UCSD-AML1 (cell line): Measurements from ENCODE around the gene PRR30.

Experiments used
- DNase-seq: peaks from one replicate; lab custom pipeline; 2025; ENCODE audit not compliant: unreplicated experiment; lab: John Stamatoyannopoulos, UW

Gene PRR30

DNA sequence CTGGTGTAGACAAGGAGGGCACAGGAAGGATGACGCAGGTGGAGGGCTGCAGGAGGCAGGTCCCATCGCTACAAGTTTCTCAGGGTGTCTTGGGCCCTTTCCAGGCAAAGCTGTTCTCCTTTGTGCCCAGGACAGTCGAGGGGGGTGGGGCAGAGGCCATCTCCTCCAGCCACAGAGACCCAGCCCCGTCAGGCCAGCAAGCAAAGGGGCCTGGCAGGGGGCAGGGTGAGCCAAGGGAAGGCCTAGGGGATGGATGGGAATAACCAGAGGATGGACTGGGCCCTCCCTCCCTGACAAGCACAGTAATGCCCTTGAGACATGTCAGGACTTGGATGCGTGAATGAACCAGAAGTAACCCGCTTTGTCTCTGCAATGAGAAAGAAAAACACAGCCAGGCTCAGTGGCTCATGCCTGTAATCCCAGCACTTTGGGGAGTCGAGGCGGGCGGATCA is 15.9 kb upstream of the PRR30 start:
- DNase-seq: no peak

DNA sequence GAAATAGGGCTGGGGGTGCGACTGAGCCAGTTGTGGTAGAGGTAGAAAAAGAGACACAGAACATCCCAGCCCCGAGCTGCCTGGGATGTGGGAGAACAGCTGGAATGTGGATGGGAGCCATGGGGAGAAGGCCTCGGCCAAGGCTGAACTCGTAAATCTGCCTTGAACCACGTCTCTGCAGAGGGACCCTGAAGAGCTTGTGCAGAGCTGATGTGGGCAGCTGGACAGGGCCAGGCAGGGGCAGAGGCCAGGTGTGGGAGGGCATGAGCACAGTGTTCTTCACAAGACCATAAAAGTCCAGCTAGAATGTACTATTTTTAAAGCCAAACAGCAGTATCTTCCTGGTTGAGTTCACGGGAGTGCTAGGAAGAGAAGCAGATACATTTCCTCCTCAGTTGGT is 15.3 kb upstream of the PRR30 start:
- no peak for DNase-seq

GRCh38 chr2:27152796-27153464 is 13.7 kb upstream of the PRR30 start:
- no peak for DNase-seq

GRCh38 chr2:27152102-27152795 is 13.0 kb upstream of the PRR30 start:
- no peak for DNase-seq

DNA sequence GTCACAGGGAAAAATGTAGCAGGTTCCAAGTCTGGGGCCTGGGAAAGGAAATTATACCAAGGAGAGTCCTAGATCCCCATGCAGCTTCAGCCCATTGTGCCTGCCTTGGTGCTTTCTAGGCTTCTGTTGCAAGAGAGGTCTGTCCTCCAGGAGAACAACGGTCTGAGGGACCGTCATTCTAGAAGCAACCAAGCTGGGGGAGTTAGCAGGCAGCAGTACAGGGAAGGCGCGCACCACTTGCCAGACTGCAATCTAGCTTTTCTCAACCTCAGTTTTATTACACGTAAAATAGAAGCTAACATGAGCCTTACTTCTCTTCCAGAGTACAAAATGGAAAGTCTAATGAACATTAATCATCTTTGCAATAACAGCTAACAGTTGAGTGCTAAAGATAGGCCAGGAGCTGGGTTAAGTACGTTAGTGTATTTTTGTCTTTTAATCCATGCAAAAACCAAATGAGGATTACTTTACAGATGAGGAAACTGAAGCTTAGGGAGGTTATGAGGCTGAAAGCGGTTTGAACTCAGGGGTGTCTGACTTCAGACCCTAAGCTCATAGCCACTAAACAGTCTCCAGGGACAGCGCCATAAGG is 11.5 kb upstream of the PRR30 start:
- no peak for DNase-seq

DNA sequence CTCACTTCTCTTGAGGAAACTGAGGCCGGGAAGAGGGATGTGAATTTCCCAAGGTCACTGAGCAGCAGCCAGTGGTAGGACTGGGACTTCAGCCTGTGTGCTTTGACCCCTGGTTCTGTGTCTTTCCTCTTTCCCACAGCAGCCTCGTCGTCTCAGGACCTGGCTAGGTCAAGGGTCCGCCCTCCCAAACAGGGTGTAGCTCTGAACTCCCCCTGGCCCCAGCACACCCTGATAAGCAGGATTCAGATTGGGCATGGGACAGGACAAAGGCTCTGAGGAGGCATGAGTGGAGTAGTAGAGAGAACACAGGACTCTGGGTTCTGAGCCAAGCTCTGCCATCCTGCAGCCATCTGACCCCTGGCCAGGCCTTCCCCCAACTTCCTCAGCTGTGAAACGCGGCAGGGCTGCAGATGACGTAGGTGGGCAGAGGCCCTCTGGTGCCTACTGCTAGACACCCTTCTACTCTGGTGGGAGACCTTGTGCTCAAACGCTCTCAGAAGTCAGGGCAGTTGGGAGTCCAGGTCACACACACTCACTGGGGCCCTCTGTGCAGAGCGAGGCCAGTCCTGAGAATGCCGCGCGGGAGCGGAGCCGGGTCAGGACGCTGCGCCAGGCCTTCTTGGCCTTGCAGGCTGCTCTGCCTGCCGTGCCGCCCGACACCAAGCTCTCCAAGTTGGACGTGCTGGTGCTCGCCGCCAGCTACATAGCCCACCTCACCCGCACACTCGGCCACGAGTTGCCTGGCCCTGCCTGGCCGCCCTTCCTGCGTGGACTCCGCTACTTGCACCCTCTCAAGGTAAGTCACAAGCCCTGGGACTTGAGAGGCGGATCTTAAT is 10.6 kb upstream of the PRR30 start:
- DNase-seq: no peak

GRCh38 chr2:27148801-27149439 is 9.7 kb upstream of the PRR30 start, which contains the start of gene TCF23:
TCF23 (plus strand) TSS chr2:27149004; CDS start chr2:27149134, 130 bp downstream.
- DNase-seq: no peak

DNA sequence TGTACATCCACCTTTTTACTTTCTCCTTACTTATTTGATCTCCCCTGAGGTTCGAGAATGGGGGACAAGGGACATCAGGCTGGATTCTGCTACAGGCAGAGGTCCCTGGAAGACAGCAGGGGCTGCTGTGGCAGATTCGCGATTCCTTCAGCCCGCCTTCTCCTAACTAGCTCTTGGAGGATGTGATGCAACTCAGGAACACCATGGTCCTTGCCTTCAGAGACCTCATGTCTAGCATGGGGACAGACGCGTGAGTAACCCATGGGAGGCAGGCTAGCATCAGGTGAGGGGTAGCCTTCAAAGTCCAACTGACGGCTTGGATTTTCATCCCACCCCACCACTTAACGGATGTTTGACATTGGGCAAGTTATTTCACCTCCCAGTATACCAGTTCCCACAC is 8.7 kb upstream of the PRR30 start:
- no peak for DNase-seq

DNA sequence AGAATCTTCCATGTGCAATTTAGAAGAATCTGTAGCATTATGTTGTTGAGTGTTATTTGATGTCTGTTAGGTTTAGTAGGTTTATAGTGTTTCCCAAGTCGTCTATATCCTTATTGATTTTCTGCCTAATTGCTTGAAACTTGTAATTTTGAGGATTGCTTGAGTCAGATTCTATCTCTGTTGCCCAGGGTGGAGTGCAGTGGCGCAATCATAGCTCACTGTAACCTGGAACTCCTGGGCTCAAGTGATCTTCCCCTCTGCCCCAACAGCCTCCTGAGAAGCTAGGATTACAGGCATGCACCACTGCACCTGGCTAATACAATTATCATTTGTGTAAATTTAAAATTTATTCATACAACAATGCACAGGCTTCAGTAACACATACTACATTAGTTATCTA is 6.5 kb upstream of the PRR30 start:
- no peak for DNase-seq

GRCh38 chr2:27143285-27143684 is 4.1 kb upstream of the PRR30 start:
- no peak for DNase-seq

DNA sequence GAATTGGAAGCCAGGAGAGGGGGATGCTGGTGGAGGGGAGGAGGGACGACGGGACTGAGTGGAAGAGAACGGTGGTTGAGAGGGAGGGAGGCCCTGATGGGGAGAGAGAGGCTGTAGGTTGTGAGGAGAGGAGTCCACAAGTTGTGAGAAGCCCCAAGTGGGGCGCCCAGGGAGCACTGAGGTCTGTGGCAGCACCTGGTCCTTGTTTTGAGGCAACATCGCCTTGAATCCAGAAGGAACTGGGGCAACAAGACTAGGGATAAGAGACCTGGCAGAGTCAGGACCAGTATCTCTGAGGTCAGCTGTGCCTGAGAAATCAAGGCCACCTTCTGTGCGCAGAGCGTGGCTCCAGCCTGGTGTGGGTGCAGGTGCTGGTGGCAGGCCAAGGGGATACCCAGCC is 1.1 kb downstream of the PRR30 start:
- no peak for DNase-seq

- DNase-seq: no peak
Observed at GRCh38 chr2:27137322-27137935, 1.8 kb downstream of the PRR30 start.

DNA sequence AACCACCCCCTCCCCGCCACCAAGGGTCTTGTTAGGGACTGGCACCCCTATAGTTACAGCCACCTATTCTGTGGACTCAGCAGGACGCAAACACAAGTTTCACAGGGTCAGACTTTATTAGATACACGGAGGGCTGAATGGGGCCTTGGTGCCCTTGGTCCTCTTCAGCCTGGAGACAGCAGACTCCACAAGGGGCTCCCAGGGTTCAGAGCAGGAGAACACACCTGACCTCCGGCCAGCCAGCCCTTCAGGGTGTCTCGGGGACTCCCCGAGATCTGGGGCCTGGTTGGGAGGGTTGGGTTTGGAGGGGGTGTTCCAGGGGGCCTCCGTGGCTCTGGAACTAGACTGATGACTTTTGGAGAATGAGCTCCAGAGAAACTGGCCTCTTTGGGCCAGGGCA is 2.5 kb downstream of the PRR30 start:
- DNase-seq: no peak

- DNase-seq: no peak
Observed at GRCh38 chr2:27135478-27135955, 3.7 kb downstream of the PRR30 start.

DNA sequence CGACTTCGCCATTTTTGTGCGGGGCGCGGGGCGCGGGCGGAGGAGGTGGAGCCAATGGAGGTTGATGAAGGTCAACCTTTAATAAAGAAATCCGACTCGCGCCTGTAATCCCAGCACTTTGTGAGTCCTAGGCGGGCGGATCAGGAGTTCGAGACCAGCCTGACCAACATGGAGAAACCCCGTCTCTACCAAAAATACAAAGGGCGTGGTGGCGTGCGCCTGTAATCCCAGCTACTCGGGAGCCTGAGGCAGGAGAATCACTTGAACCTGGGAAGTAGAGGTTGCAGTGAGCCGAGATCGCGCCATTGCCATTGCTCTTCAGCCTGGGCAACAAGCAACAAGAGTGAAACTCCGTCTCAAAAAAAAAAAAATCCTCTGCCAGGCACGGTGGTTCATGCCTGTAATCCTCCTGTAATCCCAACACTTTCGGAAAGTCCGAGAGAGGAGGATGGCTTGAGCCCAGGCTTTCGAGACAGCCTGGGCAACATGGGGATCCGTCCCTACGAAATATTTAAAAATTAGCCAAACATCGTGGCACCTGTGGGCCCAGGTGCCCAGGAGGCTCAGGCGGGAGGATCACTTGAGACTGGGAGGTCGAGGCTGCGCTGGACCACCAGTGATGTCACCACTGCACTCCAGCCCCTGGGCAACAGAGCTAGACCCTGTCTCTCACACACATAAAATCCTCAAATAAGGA is 4.3 kb downstream of the PRR30 start:
- DNase-seq: no peak

GRCh38 chr2:27133905-27134780 is 5.1 kb downstream of the PRR30 start, which contains the start of gene PREB:
PREB (minus strand) TSS chr2:27134636; CDS start chr2:27134421, 215 bp downstream.
- peak; percentile 99 for DNase-seq

DNA sequence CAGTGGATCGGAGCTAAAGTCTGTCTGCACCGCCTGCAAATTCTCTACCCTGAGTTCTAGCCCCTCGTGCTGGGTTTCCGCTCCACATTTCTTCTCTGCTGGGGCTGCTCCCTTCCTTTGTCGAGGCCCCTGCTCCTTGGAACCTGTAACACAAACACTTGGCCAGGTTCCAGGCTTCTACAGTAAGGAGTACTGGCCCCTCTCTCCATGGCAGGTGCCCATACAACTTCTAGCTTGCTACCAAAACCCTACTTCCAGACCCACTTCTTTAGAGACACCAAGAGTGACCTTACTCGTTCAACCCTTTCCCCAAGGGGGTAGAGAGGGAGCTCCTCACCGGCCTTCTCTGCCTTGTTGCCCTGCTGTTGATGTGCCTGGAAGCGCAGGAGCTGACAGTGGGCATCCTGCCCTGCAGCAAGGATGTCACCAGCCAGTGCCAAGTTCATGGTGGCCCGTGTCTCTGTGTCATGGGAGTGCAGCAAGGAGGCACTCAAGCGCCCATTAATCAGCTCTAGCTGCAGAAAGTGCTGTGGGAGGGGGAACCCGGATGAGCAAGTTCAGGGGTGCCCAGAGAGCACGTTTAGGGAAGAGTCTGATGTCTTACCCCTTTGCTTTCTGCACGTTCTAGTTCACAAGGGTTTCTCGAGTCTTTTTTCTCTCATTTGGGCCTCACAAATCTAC is 5.9 kb downstream of the PRR30 start:
- no peak for DNase-seq

DNA sequence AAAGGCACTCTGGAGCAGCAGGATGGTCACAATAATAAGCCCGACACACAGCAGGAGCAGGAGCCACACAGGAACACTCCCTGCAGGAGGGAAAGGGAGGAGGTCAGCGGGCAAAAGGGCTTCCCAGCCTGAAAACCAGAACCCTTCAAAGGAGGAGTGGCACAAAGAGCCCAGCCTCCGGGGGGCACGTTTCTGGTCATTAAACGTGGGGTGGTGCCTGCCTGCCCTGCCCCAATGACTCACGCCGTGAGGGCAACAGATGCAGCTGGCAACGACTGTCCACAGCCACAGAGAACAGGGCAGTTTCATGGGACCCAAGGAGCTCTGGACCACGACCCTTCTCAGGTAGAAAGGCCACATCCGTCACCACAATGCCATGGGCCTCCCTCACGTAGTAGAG is 7.8 kb downstream of the PRR30 start:
- no peak for DNase-seq
